ENCODE measurements around the gene ARMH1. TPM values are rescaled to one million over a fixed set of nuclear protein-coding genes. Genes with fewer than 3 reads are reported as not detected.

The ARMH1 gene
- total RNA-seq, 1 experiment from 2014 or later, result not detected

DNA sequence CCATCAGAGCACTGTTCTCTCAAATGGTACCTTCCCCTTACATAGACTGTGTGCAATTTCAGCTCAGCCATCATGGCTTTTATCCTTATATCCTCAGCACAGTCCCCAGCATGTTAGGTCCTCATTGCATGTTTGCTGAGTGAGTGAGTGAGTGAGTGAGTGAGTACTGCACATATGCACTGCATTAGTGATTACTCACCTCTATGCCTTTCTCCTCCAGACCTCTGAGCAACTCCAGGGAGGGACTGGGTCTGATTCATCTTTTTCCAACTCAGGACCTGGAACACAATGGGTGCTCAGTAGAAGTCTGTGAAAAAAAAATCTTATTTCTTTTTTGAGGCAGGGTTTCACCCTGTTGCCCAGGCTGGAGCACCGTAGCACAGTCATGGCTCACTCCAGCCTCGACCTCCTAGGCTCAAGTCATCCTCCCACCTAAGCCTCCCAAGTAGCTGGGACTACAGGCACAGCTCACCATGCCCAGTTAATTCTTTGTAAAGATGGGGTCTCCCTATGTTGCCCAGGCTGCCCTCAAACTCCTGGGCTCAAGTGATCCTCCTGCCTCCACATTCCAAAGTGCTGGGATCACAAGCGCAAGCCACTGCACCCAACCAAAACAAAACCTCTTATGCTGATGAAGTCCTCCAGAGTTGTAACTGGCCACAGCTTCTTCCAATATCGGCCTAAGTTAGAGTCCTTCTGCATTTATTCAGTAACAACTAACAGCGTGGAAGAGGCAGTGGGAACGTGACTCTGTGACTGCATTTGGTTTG lies 32.8 kb downstream of the ARMH1 start:
- in situ Hi-C loops (cut with HindIII; ENCODE audit: low pct_unique_long_range_greater_than_20kb, low sequenced_read_pairs), result no loop called here
- peak; percentile 60 for DNase-seq (ENCODE audit: low read depth)

DNA sequence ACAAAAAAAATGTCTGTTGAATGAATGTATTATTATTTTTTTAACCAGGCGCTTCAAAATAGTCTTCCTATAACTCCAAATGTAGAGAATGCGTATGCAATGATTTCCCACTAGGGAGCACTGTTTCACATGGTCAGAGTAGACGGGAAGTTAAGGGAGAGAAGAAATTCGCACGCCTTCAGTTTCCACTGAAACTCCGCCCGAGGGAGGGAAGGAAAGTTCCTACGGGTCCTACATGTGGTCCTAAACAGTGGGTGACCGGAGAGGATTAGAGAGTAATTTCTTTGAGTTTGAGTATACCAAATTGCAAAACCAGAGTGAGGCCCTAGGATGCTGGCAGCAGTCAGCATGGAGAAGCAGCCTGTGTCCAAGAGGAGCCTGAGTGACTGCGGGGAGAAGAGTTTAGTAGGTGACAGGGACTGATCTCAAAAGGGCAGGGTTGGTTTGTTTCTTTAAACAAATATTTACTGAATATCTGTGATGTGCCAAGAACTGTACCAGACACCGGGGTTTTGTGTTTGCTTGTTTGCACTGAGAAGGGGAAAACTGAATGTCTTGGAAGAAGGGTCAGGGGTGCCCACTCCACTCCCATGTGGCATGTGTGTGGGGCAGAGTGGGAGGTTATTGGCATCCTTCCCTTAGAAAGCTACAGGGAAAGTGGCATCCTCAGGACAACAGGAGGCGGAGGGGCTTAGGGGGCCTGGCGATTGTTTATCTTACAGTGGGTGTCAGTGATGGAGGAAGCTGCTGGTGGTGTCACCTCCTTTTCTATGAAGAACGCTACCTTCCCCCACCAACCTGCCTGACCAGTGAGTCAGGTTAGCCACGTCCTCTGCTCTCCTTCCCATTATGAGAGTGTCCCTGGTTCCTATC lies 33.7 kb downstream of the ARMH1 start:
- in situ Hi-C loops (cut with HindIII; ENCODE audit: low pct_unique_long_range_greater_than_20kb, low sequenced_read_pairs), result no loop called here
- peak; percentile 41 for DNase-seq (ENCODE audit: low read depth)

DNA sequence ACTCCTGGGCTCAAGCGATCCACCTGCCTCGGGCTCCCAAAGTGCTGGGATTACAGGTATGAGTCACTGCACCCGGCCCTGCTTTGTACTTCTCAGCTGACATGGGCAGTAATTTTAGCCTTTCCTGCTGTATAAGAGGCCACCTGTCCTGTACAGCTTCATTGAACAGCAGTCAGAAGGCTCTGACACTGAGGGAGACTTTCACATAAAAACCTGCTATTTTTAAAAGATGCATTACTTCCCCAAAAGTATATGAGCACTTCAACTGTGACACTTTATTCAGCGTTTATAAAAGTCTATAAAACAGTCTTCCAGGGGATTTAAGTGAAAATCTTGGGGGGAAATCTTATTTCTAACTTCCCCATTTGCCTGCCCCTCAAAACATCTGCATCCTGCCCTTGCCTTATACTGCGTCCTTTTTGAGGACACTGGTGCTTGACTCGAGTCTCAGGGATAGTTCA lies 38.8 kb downstream of the ARMH1 start:
- in situ Hi-C loops (cut with HindIII; ENCODE audit: low pct_unique_long_range_greater_than_20kb, low sequenced_read_pairs), result no loop called here
- DNase-seq (ENCODE audit: low read depth), result no peak

DNA sequence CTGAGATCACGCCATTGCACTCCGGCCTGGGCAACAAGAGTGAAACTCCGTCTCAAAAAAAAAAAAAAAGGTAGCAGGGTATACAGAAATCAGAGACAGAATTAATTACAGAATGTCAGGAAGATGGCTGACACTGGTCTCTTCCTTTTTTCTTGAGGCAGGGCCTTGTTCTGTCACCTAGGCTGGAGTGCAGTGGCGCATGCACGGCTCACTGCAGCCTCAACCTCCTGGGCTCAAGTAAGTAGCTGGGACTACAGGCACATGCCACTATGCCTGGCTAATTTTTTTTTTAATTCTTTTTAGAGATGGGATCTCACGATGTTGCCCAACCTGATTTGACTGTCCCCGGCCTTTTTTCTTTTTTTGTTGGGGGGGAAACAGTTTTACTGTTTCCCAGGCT lies 40.0 kb downstream of the ARMH1 start:
- in situ Hi-C loops (cut with HindIII; ENCODE audit: low pct_unique_long_range_greater_than_20kb, low sequenced_read_pairs), result no loop called here
- DNase-seq (ENCODE audit: low read depth), result no peak

DNA sequence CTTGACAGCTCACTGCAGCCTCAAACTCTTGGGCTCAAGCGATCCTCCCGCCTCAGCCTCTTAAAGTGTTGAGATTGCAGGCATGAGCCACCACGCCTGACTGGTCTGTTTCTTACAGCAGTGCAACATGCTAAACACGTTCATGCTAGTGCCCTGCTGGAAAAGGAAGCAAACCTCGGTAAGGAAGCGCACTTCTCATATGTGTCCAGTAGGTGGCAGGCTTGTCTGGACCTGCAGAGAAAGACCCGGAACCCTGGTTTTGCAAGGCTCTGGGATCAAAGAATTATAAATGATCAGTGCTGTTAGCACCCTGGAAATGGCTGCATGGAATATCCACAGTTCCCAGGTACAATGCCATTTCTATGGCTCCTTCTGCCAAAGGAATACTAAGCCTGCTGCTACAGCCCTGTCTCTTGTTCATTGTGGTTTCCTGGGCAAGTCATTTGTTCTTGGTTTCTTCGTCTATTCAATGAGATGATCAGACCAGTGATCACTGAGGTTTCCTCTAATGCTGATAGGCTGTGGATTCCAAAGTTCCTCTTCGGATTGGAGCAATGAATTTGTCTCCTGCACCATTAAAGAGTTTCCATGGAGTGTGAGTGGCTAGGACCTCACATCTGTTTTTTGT lies 40.5 kb downstream of the ARMH1 start:
- peak; percentile 59 for DNase-seq (ENCODE audit: low read depth)
- in situ Hi-C loops (cut with HindIII; ENCODE audit: low pct_unique_long_range_greater_than_20kb, low sequenced_read_pairs), result no loop called here

DNA sequence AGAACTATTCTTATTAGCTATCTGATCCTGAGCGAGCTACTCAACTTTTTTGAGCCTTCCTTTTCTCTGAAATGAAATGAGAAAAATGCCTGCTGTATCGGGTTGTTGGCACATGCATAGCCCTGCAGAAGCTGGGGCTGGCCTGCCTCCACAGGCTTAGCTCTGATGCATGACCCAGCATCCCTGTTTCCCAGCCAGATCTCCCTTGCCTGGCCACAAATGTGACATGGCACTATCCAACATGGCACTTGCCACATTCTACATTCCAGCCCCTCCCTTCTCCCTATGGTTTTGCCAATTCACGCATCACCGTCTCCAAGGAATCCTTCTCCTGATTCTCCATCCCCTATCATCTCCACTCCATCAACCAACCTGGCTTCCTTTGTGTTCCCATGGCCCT lies 42.6 kb downstream of the ARMH1 start:
- DNase-seq (ENCODE audit: low read depth), result peak; percentile 42
- in situ Hi-C loops (cut with HindIII; ENCODE audit: low pct_unique_long_range_greater_than_20kb, low sequenced_read_pairs), result no loop called here

DNA sequence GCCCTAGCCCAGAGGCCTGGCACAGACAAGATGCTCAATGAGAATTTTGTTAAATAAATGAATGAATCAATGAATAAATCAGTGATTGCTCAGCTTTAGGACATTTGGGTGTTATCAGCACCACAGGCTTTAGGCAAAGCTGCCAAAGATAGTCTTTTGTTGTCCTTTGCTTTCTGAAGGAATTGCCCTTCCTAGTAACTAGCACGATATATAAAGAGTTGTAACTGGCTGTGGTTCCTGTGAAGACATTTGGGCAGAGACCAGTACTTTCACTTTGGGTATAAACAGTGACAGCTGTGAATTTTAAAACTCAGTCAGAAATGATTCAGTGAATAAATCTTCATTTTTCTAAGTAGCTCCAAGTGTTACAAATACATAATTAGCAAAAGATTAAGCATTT lies 43.1 kb downstream of the ARMH1 start:
- DNase-seq (ENCODE audit: low read depth), result no peak
- in situ Hi-C loops (cut with HindIII; ENCODE audit: low pct_unique_long_range_greater_than_20kb, low sequenced_read_pairs), result no loop called here

DNA sequence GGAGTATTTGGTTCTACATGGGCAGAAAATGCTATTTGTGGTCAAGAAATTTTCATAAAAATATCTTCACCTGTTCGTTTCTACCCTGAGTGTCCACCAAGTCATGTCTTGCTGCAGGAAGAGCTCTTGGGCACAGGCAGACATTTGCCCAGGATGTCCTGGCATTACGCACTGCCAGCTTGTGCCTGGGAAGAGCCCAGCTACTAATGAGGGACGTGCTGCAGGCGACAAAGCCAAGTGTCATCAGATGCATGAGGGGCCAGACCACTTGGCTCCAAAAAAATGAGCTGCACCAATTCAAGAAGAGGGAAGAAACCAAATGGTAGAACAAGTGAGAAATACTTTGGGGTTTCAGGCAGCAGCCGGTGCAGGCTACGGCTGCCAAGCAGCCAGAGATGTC lies 43.6 kb downstream of the ARMH1 start:
- no peak for DNase-seq (ENCODE audit: low read depth)
- in situ Hi-C loops (cut with HindIII; ENCODE audit: low pct_unique_long_range_greater_than_20kb, low sequenced_read_pairs), result no loop called here

DNA sequence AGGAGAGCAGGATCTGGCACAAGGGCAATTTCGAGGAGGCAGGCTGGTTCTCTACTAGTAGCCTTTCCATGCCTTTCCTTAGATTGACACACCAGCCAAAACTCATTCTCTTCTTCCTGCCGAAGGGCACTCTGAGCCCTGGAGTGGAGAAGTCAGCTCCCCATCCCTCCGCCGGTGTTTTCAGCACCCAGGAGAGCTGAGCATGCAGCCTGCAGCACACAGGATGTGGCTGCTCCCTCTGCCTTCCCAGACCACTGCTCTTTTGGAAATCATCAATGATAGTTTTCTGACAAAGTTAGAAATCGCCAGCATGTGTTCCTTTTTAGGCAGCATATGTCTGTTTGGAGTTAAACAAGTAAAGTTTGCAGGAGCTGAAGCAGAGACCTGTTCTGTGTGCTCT lies 44.8 kb downstream of the ARMH1 start:
- no peak for DNase-seq (ENCODE audit: low read depth)
- in situ Hi-C loops (cut with HindIII; ENCODE audit: low pct_unique_long_range_greater_than_20kb, low sequenced_read_pairs), result no loop called here

DNA sequence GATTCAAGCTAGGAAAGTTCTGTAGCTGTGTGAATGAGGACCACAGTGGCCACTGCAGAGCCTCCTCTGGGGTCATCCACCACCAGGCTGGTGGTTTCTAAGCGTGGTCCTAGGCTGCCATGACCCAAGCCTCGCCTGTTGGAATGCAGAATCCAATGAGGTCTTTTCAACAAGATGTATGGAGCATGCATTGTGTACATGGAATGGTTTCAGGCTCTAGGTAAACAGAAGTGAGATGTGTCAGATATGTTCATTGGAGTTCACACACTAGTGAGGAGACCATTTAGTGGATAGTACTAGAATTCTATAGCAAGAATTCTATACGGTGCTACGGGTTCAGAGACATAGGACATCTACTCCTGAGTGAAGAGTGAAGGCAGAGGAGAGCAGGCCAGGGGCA lies 45.8 kb downstream of the ARMH1 start:
- DNase-seq (ENCODE audit: low read depth), result no peak
- in situ Hi-C loops (cut with HindIII; ENCODE audit: low pct_unique_long_range_greater_than_20kb, low sequenced_read_pairs), result no loop called here

DNA sequence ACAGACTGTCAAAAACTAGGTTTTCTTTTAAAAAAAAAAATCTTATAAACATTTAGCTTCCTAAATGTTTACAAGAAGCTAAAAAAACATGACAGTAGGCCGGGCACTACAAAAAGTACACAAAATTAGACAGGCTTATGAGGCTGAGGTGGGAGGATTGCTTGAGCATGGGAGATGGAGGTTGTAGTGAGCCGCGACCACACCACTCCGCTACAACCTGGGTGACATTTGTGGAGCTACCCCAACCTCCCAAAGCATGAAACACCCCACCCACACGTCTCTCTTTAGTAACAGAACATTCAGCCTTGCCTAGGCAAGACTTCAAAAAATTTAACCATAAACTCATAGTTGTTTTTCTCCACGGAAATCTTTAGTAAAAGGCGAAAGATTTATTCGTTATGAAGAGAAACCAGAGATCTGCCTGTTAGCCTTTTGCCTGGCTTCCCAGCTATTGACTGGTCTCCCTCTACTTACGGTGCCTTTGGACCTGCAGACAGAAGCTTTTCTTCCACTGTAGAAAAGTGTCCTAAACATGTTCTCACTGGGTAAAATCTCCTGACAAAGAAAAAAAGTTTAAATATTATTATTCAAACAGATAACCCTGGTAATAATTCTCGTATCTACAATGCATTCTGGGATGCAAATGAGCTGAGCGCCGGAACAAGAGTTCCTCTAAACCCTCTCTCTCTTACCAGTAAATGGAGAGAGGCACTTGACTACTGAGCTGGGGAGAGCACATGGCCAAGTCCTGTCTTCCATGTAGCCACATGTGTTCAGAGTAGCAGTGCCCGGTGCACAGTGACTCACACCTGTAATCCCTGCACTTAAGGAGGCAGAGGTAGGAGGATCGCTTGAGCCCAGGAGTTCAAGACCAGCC lies 47.2 kb downstream of the ARMH1 start:
- in situ Hi-C loops (cut with HindIII; ENCODE audit: low pct_unique_long_range_greater_than_20kb, low sequenced_read_pairs), result no loop called here
- peak; percentile 99 for DNase-seq (ENCODE audit: low read depth)

DNA sequence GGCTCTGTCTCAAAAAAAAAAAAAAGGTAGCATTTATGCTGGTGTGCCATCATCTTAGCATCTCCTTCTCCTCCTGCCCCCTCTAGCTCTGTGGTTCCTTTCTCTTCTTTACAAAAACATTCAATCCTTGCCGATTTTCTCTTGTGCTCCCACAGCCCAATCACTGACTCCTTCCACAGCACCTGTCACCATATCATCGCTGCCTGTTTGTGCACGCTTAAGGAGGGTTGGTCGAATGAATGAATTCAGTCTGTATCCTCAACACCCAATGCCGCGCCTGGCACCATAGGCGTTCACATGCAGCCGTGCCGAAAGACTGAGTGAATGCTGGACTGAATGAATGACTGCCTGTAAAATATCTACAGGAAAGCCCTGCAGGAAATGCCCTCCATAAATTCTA lies 48.5 kb downstream of the ARMH1 start:
- in situ Hi-C loops (cut with HindIII; ENCODE audit: low pct_unique_long_range_greater_than_20kb, low sequenced_read_pairs), result no loop called here
- no peak for DNase-seq (ENCODE audit: low read depth)

DNA sequence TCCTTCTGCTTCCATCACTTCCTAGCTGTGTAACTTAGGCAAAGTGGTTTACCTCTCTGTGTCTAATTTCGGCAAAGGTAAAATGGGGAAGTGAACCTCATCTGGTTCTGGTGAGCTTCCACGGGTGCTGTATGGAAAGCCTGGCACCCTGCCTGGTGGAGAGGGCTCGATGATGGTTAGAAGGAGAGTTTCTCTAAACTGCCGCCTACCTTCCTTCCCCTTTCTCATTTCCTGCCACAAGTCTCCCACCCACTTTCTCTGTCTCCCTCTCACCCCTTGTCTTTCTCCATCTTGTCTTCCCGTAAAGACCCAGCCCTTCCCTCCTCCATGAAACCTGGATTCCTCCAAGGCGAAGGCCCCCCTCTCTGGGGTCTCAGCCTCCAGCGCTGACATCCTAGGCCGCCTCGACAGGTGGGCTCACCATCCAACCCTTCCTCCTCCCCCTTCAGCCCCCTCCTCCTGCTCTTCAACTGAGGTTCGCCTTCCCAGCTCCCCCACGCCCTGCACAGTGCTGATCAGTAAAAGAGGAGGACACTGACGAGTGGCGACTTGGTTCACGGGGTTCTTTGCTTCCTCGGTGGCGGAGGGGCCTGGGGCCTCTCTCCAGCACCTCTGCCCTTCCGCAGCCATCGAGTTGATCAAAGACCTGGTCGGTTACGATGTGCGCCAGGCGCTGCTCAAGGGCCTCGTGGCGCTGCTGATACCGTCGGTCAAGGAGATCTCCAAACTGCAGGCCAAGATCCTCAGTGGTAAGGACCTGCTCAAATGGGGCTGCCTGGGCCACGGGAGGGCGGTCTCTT lies 49.2 kb downstream of the ARMH1 start:
- in situ Hi-C loops (cut with HindIII; ENCODE audit: low pct_unique_long_range_greater_than_20kb, low sequenced_read_pairs), result no loop called here
- no peak for DNase-seq (ENCODE audit: low read depth)

DNA sequence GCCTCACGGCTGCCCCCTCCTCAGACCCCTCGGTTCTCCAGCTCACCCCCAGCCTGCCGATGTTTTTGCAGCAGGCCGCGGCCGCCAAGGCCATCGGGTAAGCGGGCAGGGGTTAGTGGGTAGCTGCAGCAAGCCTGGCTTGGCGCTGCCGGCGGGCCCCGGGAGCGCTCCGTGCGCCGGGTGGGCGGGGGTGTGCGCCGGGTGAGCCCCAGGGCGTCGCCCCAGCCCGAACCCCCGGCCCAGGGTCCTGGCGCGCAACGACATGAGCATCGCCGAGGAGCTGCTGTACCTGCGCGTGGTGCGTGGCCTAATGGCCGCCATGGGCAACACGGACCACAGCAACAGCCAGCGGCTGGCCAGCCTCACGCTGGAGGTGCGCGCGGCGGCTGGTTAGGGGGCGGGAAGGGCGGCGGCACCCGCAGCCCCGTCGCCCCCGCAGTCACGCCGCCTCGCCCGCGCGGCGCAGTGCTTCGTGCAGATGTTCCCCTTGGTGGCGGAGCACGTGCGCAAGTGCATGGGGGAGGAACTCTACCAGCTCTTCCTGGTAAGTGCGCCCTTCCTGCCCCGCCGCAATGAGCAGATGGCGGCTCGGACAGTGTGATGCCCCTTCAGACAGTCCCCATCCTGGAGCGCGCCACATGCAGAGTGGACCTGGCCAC lies 49.9 kb downstream of the ARMH1 start:
- in situ Hi-C loops (cut with HindIII; ENCODE audit: low pct_unique_long_range_greater_than_20kb, low sequenced_read_pairs), result no loop called here

DNA sequence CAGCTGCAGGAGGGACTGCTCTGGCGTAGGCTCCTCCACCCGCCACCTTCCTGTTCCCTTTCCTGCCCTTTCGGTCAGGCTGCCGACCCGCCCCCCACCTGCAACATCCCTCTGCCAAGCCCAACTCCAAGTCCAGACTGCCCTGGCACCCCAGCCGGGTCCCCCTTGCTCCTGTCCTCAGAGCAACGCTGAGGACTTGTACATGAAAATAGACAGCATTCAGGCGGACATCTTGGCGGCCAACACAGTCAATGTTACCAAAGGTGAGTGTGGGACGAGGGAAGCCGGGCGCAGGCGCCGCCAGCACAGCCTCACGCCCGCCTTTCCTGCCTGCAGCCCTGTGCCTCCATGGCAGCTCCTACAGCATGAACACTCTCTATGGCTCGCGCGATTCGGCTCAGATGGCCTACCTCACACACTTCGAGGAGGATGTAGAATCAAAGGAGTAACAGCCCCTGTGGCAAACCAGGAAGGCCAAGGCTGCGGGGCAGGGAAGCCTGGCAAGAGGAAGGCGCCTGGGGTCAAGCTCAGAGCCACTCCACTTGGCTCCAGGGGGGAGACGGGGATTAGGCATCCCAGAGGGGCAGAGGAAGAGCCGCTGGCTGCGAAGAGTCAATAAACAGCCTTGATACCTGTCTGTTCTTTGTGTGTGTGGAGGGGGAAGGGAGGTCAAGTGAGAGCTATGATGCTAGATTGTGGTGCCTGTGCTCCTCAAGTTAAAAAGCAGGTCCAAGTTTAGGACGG lies 50.6 kb downstream of the ARMH1 start:
- in situ Hi-C loops (cut with HindIII; ENCODE audit: low pct_unique_long_range_greater_than_20kb, low sequenced_read_pairs), result no loop called here
- DNase-seq (ENCODE audit: low read depth), result no peak

More for the DNA sequence above, 49.9 kb downstream of the ARMH1 start:
- DNase-seq (ENCODE audit: low read depth), result no peak

DNA sequence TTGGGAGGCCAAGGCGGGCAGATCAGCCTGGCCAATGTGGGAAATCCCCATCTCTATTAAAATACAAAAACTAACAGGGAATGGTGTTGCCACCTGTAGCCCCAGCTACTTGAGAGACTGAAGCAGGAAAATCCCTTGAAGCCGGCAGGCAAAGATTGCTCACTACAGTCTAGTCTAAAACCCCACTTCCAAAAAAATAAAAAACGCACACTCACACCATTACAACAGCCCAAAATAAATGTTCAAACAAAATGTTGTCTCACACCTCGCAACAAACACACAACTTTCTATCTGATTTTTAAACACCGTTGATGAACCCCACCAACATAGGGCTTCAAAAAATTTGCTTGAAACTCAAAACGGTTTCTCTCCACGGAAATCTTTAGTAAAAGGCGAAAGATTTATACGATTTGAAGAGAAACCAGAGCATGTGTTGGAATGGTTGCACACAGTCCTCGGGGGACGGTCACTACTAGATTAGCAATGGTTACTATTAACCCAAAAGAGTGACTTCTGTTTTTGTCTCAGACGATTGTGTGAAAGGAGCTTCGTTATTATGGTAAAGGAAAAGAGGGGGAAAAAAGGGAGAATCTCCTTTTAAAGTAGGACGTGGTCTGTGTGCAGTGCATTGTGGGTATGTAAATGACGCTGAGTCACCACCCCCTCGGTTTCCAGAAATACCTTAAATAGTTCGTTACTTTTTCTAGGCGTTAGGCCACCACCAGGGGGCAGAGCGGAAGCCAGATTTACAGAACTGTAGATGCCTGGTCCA lies 56.4 kb downstream of the ARMH1 start, which contains the start of gene RNU5D-1:
Gene RNU5D-1, minus strand, starts transcription at position 430 of the 772 bp plus-strand sequence.
- in situ Hi-C loops (cut with HindIII; ENCODE audit: low pct_unique_long_range_greater_than_20kb, low sequenced_read_pairs), result no loop called here

More for the DNA sequence above, 56.4 kb downstream of the ARMH1 start, which contains the start of gene RNU5D-1:
- DNase-seq (ENCODE audit: low read depth), result peak; percentile 100
